Retina (tissue), 1 donor: Measurements from ENCODE around the gene SAA2.
"Not testable (repeated sequence)": the region's sequence is repeated elsewhere in the genome, so short reads cannot be mapped to it uniquely, and the experiment has no call there.

Source experiments
- DNase-seq: peaks from one replicate; pipeline ENCODE4 v3.0.0-alpha.2; 2016

The SAA2 gene

GRCh38 chr11:18248561-18248960, at the start of gene SAA2:
TSS of gene SAA2 (minus strand) at chr11:18248668. CDS start at chr11:18248011, 657 bp downstream.
- no peak for DNase-seq

DNA sequence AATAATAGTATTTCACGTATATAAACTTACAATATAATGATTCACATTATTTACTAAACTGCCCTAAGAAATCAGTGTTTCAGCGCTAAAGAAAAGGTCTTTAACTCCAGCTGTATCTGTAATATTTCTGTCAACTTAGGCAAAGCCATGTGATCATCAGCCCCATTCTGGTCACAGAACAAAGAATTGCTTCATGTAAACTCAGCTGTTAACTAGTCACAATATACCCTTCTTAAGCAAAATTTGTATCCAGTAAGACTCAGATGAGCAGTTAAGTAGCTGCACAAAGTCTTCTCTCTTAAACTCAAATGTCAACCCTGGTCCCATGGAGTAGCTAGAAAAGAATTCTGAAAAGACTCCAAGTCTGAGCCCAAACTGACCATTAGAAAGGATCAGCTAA, 46.8 kb upstream of the SAA2 start:
- no peak for DNase-seq

DNA sequence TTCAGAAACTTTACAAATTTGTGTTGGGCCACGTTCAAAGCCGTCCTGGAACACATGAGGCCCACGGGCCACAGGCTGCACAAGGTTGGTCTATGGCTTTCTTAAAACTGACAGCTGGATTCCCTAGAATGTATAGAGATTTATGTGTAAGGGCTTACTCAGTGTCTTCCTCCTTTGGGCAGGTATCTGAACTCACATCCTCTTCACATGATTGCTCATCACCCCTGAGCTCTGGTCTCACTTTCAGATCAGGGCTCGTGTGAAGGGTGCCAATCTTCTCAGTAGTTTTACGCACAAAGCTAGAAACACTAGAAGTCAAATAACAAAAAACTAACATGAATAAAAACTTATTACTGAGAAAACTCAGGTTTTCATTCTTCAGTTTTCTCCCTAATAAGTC, 46.4 kb upstream of the SAA2 start:
- DNase-seq: no peak

- no peak for DNase-seq
Measured at GRCh38 chr11:18288911-18289310, 40.4 kb upstream of the SAA2 start.

DNA sequence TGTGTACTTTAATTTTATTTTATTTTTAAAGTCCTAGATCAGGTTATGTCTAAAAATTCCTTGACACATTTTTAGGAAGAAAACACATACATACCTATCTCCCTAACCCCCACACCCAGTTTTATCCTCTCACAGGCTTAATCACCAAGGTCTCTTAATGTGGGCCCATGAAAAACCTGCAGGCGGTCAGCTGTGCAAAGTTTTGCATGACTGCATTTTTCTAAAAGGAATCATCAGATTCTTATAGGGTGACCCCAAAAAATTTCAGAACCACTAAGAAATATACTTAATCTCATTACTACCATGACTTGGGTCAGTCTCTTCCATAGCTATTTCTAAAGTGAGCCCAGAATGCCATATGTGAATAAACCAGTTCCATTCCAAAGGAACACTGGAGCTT, 37.4 kb upstream of the SAA2 start:
- DNase-seq: no peak

GRCh38 chr11:18282626-18283025, 34.2 kb upstream of the SAA2 start:
- DNase-seq: no peak

GRCh38 chr11:18280438-18281045, 32.1 kb upstream of the SAA2 start:
- no peak for DNase-seq

DNA sequence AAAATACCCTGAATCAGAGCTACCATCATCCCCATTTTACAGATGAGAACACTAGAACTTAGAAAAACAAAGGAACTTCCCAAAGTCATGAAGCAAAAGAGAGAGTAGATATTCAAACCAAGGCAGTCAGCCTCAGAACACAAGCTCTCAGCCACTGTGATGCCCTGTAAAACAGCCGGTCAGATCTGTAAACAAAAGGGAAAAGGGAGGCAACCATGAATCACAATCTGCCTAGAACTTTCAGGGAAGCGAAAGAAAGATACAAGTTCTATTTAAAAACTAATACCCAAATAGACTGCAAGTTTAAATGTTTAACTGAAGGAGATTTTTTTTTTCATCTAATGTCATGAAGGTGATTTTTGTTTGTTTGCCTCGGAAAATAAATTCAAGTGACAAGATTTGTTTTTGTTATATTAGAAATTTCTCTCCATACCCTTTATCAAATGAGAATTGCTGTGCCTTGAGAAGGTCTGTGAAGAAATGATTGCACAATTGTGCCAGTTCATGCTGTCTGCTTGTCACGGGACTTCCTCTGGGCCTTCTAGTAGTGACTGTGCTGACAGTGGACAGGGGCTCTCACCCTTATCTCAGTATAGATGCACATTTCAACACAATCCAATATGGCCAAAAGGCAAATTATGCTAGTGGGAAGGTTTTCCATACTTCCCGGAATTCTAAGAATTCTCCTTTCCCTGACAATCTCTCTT, 29.2 kb upstream of the SAA2 start:
- DNase-seq: no peak

GRCh38 chr11:18271206-18271605, 22.7 kb upstream of the SAA2 start:
- no peak for DNase-seq

- DNase-seq: no peak
Measured at GRCh38 chr11:18270102-18270501, 21.6 kb upstream of the SAA2 start.

GRCh38 chr11:18269252-18269651, 20.8 kb upstream of the SAA2 start:
- not testable (repeated sequence) for DNase-seq

GRCh38 chr11:18267335-18268133, 19.1 kb upstream of the SAA2 start:
- DNase-seq: not testable (repeated sequence)

- no peak for DNase-seq
Measured at GRCh38 chr11:18265949-18266348, 17.5 kb upstream of the SAA2 start, which contains the start of gene SAA1. TSS of gene SAA1 (plus strand) at chr11:18266264. CDS start at chr11:18266888, 624 bp downstream.

- DNase-seq: no peak
Measured at GRCh38 chr11:18264677-18265555, 16.4 kb upstream of the SAA2 start.

DNA sequence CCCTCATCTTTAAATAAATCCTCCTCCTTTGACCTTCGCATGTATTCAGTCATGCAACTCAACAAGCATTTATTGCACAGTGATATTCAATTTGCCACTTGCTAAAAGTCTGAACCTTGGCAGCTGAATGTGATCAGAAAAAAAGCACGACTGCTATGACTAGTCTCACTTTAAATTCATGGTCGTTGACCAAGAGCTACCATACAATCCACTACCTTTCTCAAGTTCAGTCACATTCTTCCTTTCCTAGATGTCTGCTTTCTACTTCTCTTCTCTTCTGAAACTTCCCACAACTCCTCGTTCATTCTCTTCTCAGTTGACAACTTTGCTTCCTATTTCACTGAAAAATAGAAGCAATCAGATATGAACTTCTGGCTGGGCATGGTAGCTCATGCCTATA, 15.6 kb upstream of the SAA2 start:
- DNase-seq: no peak

GRCh38 chr11:18262681-18263350, 14.3 kb upstream of the SAA2 start:
- not testable (repeated sequence) for DNase-seq

- no peak for DNase-seq
Measured at GRCh38 chr11:18261721-18262120, 13.3 kb upstream of the SAA2 start.

- DNase-seq: no peak
Measured at GRCh38 chr11:18259259-18259658, 10.8 kb upstream of the SAA2 start.

DNA sequence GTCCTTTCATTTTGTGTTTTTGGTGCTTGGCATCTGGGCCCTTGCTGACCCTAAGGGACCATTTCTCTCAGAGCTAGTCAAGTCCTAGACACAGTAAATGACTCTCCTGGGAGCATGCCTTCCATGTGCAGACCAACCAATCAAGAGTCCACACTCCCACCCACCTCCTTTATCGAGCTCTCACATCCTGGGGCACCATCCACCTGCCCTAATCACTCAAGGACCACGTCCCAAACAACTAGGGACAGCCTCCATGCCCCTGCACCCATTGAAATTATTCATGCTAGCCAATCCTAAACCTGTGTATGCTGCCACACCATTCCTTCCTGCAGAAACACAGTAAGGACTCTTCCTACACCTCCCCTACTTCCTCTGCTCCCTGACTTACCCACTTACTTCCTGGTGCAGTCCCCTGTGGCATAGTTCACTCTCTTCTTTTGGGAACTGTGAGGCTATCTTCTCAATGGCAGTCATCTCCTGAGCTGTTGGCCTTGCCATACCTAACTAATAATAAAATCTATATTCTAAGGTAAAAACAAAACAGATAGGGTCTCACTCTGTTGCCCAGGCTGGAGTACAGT, 6.4 kb upstream of the SAA2 start:
- no peak for DNase-seq

GRCh38 chr11:18253778-18254338, 5.4 kb upstream of the SAA2 start:
- no peak for DNase-seq

- DNase-seq: no peak
Measured at GRCh38 chr11:18253233-18253632, 4.8 kb upstream of the SAA2 start.
